ENCODE results near the gene SLTM. TPM values are rescaled to one million over a fixed set of nuclear protein-coding genes. Genes with fewer than 3 reads are reported as not detected.
"Not testable (repeated sequence)": the region's sequence is repeated elsewhere in the genome, so short reads cannot be mapped to it uniquely, and the experiment has no call there.

The SLTM gene
- total RNA-seq, 1 experiment from 2014 or later = 114 TPM

DNA sequence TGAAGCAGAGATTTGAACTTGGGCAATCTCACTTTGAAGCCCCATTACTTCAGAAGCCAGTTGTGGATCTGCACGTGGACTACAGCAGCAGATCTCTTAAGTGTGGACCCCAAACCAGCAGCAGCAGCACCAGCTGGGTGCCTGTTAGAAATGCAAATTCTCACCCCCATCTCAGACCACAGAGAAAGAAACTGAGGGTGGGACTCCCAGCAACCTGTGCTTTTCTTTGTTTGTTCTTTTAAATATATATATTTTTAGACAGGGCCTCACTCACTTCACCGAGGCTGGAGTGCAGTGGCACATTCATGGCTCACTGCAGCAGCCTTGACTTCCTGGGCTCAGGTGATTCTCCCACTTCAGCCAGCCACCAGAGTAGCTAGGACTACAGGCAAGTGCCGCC lies 53.2 kb downstream of the SLTM start:
- DNase-seq (ENCODE audit: extremely low read depth, low read depth) = no peak

DNA sequence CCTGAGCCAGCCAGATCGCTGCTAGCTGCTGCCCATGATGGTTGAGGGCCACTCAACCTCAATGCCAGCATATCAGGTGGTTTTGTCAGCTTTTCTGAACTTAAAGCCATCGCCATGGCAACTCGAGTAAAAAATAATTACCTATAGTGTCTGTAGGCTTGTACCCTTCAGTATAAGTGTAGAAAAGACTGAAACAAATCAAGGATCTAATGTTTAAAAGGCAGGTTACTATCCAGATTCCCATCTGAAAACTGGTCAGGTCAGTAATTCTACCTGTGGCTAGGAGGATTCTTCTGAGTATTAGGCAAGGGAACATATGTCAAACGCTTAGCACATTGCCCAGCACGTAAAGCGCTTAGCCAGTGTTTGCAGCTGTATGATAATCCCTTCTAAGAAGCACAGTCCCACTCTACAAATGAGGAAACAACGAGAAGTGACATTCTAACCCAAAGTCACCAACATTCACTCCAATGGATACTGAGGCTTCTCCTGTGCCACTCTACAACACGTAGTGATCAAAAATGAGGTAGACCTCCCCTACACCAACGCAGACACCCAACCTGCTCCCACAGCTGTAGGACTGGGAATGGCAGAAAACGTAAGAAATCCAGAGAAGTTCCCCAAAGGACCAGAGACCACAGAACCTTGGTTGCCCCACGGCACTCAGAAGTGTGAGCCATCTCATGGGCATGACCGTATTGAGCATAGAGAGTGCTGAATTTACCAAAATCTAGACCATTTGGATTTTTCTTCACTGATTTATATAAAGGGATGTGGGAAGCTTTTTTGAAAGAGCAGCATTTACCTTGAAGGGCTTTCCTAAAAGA lies 55.3 kb downstream of the SLTM start:
- DNase-seq (ENCODE audit: extremely low read depth, low read depth) = no peak

DNA sequence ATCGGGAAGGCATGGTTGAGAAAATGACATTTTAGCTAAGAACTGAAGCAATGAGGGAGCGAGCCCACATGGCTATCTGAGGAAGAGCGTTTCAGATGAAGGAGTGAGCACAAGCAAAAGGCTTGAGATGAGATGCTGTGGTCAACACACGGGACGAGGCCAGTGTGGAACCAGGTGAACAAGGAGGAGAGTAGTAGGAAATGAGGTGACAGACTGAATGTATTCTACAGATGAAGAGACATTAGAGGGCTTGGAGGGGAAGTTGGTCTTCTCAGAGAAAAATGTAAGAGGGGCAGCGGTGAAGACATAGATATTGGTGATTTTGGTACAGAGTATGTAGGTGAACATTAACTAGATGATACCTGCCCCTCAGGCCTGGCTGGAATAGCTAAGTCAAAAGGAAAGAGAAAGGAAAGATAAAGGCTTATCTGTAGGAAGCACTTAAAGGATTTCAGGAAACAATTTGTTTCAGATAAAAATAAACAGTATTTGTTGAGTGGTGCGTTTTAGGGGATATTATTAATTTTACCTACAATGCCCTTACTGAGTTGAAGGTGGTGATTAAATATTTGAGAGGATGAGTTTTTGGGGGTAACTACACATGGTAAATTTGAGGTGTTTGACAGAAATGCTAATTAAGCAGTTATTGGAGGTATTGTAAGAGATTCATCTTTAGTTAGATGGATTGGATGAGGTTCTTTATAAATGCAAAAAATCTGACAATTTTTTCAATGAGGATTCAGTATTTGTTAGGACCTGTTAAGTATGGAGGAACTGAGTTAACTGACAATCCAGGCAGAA lies 57.0 kb downstream of the SLTM start:
- no peak for DNase-seq (ENCODE audit: extremely low read depth, low read depth)

DNA sequence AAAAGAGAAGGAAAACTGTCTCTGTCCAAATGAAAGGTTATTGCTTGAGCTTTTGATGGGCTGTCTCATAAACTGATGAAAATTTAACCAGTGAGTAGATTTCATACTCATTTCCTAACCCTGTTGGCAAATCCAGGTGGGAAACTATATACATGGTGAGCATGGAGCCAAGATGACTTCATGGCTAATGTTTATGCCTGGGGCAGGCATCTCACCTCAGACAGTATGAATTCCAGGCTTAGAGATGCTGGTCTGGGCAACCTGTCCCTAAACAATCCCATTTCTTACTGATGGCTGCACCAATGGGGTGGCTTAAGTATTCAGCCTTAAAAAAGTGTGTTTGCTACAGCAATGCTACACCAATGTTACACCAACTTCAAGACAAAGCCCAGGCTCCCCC lies 58.1 kb downstream of the SLTM start:
- no peak for DNase-seq (ENCODE audit: extremely low read depth, low read depth)

DNA sequence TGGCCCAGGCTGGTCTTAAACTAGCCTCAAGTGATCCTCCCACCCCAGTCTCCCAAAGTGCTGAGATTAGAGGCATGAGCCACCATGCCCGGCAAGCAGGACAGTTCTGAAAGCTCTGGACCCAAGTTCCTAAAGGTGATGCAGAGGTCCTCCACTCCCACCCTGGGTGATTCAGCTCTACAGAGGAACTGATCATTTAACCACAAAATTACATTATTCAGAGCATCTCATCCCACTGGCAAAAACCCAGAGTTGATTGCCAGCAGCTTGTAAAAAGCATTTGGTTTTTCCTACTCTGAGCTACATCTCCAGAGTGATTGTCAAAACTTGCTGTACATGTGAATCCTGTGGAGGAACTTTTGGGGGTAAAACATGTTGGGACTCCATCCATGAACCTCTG lies 60.2 kb downstream of the SLTM start:
- no peak for DNase-seq (ENCODE audit: extremely low read depth, low read depth)

DNA sequence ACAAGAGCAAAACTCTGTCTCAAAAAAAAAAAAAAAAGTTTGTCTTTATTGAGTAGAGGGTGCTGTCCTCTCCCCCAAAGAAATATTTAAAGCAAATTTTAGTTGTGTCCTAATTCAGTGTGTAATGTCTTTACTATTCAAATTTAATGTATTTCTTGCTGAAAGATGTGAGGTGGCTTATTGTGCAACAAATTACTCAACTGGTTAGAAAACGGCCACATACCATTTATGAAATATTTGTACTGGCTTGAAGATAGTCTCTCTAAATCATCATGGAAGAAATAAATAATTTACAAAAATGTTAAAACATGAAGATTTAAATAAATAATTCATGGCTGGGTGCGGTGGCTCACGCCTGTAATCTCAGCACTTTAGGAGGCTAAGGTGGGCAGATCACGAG lies 63.0 kb downstream of the SLTM start:
- no peak for DNase-seq (ENCODE audit: extremely low read depth, low read depth)

DNA sequence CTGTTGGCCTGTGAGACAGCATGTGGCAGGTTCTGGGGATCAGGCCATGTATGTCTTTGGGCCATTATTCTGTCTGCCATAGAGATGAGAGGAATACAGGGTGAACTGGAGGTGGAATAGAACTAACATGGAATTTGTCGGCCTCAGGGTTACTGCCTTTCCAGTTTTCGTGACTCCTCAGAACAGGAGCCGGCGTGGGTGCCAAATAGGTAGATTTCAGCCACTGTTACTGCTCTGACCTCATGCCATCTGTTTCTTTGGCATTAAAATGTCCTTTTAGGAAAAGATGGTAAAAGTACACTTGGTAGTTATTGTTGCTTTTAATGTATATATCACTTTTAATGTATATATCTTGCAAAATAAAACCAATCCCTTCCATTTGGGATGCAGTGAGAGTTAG lies 65.6 kb downstream of the SLTM start:
- DNase-seq (ENCODE audit: extremely low read depth, low read depth) = no peak

DNA sequence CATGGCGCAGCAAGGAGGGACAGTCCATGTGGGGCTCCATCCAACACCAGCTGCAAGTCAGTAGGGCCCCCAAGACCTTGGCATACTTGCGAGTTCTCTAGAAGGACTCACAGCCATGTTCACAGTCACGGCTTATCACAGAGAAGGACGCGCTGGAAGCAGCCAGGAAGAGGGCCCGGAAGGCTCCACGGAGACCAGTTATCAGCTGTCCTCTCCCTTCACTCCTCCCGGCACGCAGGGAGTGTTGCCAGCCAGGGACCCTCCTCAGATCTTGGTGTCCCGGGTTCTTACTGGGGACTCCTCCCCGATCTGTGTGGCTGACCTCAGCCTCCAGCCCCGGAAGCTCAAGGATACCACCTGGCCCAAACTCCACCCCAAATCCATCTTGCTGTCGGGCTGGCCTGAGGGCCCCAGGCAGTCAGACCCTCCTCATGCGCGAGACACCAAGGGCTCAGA lies 68.0 kb downstream of the SLTM start:
- no peak for DNase-seq (ENCODE audit: extremely low read depth, low read depth)

DNA sequence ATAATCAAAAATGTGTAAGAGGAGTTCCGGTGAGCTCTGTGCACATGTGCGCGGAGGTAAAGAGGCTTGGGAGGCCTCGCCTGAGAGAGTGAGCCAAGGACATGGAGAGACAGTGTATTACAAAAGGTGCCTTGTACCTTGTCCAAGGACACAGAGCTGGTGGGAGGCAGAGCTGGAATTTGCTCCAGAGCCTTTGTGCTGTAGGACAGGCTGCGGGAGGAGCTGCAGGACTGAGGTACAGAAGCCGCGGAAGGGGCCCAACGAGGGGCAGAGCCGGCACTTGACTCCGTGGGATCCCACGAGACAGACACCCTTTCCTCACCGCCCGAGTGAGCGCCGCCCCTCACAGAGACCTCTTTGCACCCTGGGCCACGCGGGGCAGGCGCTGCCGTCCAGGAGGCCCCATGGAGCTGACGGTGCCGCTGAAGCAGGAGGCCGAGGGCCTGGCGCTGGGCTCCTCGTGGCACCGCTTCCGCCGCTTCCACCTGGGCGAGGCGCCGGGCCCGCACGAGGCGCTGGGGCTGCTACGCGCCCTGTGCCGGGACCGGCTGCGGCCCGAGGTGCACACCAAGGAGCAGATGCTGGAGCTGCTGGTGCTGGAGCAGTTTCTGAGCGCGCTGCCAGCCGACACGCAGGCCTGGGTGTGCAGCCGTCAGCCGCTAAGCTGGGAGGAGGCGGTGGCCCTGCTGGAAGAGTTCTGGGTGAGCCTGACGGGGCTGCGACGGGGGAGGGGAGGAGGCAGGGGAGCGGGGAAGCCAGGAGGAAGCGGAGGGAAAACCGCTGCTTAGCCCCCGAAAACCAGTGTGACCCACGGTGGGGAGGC lies 68.7 kb downstream of the SLTM start:
- no peak for DNase-seq (ENCODE audit: extremely low read depth, low read depth)

DNA sequence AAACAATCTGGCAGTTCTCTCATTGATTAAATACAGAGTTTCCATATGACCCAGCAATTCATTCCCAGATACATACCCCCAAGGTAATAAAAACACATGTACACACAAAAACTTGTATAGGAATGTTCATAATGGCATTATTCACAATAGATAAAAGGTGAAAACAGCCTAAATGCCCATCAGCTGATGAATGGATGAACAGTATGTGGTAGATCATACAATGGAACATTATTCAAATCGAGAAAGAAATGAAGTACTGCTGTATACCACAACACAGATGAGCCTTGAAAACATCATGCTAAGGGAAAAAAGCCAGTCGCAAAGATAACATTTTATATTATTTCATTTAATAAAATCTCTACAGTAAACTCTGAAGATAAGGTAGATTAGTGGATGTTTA lies 71.2 kb downstream of the SLTM start:
- no peak for DNase-seq (ENCODE audit: extremely low read depth, low read depth)

DNA sequence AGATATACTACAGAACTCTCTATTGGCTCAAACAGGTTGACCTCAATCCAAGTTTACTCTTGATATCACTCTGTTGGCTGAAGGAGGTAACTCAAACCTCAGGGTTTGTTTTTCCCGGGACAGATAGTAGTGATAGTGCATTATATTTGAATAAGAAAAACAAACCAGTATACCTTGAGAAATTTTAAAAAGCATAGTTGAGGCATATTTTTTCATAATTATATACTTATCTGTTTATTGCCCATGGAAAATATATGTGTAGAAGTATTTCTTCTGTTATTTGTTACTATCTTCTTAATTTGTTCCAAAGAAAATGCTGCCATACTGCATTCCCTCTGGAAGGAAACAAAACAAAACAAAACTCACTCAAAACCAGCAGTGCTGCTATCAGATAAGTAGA lies 76.9 kb downstream of the SLTM start:
- not testable (repeated sequence) for DNase-seq (ENCODE audit: extremely low read depth, low read depth)

DNA sequence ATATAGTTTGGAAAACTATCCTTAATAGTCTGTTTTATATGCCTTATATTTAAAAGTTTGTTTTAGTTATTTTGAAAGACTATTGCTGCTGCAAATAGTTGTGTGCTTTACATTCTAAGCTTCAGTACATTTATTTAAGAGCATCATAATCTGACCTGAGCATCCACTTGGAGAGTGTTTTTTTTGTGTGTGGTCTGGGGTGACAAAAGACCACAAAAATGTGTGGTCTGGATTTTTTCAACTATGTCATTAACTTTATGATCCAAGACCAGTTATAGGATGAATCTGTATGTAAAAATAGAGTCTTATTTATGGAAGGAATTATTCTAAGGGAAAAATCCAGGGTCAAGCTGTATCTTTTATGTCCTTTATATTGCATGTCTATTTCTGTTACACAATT lies 77.4 kb downstream of the SLTM start:
- DNase-seq (ENCODE audit: extremely low read depth, low read depth) = no peak

DNA sequence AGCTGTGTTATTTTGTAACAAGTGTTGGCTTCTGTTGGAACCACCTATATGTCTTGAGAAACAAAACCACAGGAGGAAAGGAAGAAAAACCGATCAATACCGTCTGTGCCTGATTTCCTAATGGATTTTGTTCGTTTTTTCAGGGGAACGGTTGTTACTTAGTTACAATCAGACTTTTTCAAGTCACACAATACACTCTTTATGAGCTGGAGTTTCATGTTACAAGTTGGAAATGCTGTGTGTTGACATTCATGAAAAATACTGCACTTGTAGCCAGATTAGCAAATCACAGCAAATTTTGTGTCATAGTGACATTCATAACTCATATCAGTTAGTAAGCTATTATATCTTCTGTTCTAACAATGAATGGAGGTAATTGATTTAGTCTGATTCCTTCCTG lies 78.9 kb downstream of the SLTM start:
- no peak for DNase-seq (ENCODE audit: extremely low read depth, low read depth)

DNA sequence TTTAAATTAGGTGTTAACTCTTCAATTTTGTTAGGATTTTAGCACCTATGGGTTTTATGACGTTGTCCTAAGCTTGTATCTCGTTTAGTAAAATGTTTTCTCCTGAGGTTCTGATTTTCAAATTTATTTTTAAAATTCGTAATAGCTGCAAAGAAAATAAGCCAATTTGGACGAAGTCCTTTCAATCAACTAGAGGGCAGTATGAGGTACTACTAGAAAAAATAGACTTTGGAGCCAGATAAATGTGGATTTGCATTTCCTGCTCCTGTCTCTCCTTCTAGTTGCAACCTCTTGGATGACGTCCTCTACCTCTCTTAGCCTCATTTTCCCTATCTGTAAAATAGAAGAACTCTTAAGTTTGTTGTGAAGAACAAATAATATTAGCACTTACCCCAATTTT lies 81.1 kb downstream of the SLTM start:
- DNase-seq (ENCODE audit: extremely low read depth, low read depth) = no peak

DNA sequence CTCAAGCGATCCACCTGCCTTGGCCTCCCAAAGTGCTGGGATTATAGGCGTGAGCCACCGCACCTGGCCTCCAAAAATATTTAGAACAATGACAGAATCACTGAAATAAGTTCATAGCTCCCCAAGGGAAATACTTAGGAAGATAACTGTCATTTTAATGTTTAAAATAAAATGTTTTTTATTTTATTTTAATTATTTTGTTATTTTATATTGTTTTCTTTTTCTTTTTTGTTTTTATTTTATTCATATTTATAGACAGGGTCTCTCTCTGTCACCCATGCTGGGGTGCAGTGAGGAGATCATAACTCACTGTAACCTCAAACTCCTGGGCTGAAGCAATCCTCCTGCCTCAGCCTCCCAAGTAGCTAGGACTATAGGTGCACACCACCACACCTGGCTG lies 82.3 kb downstream of the SLTM start:
- DNase-seq (ENCODE audit: extremely low read depth, low read depth) = not testable (repeated sequence)

DNA sequence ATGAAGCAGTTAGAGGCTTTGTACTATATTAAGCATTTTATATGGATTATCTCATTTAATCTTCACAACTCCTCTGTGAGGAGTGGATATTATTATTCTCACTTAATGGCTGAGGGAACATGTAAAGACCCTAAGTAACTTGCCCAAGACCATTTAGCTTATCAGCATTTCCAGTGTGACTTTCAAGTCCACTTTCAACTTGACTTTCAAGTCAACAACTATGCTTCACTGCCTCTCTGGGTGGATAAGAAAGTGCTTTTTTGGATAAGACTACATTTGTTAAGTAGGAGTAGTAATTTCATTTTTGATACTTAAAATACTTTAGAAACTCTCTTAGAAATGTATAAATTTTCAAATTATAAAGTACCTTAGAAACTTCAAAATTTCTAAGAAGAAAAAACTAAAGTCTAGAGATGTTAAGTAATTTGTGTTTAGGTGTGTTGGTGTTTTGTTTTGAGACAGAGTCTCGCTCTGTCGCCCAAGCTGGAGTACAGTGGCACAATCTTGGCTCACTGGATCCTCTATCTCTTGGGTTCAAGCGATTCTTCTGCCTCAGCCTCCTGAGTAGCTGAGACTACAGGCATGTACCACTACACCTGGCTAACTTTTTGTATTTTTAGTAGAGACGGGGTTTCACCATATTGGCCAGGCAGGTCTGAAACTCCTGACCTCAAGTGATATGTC lies 90.6 kb downstream of the SLTM start:
- no peak for DNase-seq (ENCODE audit: extremely low read depth, low read depth)

DNA sequence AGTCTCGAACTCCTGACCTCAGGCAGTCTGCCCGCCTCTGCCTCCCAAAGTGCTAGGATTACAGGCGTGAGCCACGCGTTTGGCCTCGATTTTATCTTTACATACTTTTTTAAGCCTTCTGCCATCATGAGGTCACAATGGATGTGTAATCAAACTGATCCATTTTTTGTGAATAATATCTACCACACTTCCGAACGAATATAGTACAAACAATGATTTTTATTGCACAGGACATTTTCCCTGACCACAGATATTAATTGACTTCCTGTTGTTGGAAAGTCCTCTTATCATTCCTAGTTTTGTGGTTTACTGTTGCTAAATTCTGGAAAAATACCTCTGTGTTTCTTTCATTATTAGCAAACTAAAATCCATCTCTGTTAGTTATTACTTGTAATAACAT lies 93.4 kb downstream of the SLTM start:
- no peak for DNase-seq (ENCODE audit: extremely low read depth, low read depth)

DNA sequence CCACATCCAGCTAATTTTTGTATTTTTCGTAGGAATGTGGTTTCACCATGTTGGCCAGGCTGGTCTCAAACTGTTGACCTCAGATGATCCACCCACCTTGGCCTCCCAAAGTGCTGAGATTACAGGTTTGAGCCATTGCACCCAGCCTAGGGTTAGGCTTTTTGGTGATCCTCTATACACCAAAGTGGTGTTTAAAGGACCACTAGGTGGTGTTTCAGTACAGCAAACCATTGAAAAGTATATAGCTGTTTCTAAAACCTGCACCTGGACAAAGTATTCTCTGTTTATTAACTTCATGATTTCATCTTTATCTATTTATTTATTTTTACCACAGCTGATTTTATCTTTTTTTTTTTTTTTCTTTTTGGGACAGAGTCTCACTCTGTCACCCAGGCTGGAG lies 94.0 kb downstream of the SLTM start:
- peak; percentile 3 for DNase-seq (ENCODE audit: extremely low read depth, low read depth)

DNA sequence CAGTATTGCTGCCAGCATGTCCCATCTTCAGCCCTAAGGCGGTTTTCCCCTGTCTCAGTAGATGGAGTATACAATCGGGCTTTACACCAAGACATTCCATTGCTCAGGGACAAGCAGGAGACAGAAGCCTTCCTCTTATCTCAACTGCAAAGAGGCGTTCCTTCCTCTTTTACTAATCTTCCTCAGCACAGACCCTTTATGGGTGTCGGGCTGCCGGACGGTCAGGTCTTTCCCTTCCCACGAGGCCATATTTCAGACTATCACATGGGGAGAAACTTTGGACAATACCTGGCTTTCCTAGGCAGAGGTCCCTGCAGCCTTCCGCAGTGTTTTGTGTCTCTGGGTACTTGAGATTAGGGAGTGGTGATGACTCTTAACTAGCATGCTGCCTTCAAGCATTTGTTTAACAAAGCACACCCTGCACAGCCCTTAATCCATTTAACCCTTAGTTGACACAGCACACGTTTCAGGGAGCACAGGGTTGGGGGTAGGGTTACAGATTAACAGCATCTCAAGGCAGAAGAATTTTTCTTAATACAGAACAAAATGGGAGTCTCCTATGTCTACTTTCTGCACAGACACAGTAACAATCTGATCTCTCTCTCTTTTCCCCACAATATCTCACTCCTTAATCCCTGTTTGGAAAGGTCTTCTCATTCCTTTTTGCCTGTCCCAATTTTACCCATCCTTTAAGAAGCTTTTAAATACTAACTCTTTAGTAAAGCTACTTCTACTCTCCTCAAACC lies 99.6 kb downstream of the SLTM start:
- not testable (repeated sequence) for DNase-seq (ENCODE audit: extremely low read depth, low read depth)

DNA sequence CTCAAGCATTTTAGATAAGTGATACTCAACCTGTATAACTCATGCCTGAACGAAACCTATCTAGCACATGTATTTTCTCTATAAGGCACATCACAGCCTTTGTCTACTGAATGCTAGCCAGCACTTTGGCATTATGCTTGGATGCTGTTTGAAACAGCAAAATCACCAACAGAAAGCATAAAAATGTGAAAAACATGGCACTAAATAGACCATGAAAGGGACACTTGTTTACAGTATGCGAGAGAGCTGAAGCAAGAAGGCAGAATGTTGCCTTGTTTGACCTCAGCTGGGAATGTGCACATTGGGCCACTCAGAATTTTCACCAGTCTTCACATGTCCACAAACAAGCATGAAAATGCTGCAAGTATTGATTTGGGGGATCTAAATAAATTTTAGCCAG lies 102.9 kb downstream of the SLTM start:
- no peak for DNase-seq (ENCODE audit: extremely low read depth, low read depth)

All from NCI-H460 (cell line).